HCT116 (cell line): ENCODE data around the gene ERC1. TPM values are rescaled to one million over a fixed set of nuclear protein-coding genes. Genes with fewer than 3 reads are reported as not detected.

Experiments used
- ATAC-seq: fragments of 200-7000 bp; cut with Tn5 transposase; 2 replicates; pipeline ENCODE4 v1.9.1; 2020; ENCODE audit warnings: mild to moderate bottlenecking, moderate library complexity
- BruUV-seq: library from RNA; stranded (reverse); fragments of 400-500 nt; replicated peaks from 2 replicates; lab custom pipeline; 2021; lab: Mats Ljungman, UMichigan
- CTCF ChIA-PET: fragments of 300-600 bp; sonication (Branson Sonifier 250); formaldehyde crosslinking; loops from one replicate; lab custom pipeline; 2021; ENCODE audit warnings: antibody characterized with exemption; lab: Charles Lee
- POLR2A ChIA-PET: fragments of 300-600, 350-600 bp; sonication (Branson Sonifier 250); formaldehyde crosslinking; loops from one replicate; lab custom pipeline; 2021; ENCODE audit warnings: antibody characterized with exemption; lab: Charles Lee
- RAD21 ChIA-PET, 2 experiments: fragments of 300-600 bp; sonication (Branson Sonifier 250); formaldehyde crosslinking; loops; one replicate each; lab custom pipeline; 2023; ENCODE audit warnings: low total read pairs in 2 of 2; ENCODE audit not compliant: uncharacterized antibody in 2 of 2, unreplicated experiment in 2 of 2, low non-redundant PET in 1 of 2; lab: Charles Lee
- DNase-seq: peaks from one replicate; pipeline ENCODE4 v3.0.0-alpha.2; 2010; ENCODE audit warnings: low read depth, low spot score
- H2AFZ ChIP-seq: fragments of 200-600 bp; shearing (Covaris generic), sonication (generic); 2 replicates; pipeline ENCODE4 v1.6.1; 2017; ENCODE audit warnings: low read depth, mixed run types, mixed read lengths, antibody characterized with exemption, low read length; ENCODE audit not compliant: poor library complexity, severe bottlenecking
- H3K27ac ChIP-seq: 2 replicates; pipeline ENCODE4 v1.5.1; 2012; ENCODE audit warnings: low read depth, low read length
- H3K27me3 ChIP-seq: fragments of 200-600 bp; sonication (generic); 2 replicates; pipeline ENCODE4 v1.6.1; 2016; ENCODE audit warnings: mixed run types, low read length, mixed read lengths; ENCODE audit not compliant: insufficient read depth
- H3K36me3 ChIP-seq, 2 experiments: fragments of 200-500 bp in 1 of 2; fragments of 200-600 bp in 1 of 2; sonication (Bioruptor generic) in 1 of 2; sonication (generic) in 1 of 2; 2 replicates each; pipeline versions ENCODE4 v1.5.1 to v1.6.1; 2014 to 2016; ENCODE audit warnings: low read length in 2 of 2, inconsistent platforms in 1 of 2, mixed read lengths in 1 of 2, mixed run types in 1 of 2; ENCODE audit not compliant: insufficient read depth in 2 of 2, control insufficient read depth in 1 of 2
- H3K4me1 ChIP-seq, 2 experiments: fragments of 200-600 bp in 1 of 2; sonication (generic) in 1 of 2; 2 replicates each; pipeline versions ENCODE4 v1.5.1 to v1.6.1; 2012 to 2017; ENCODE audit warnings: low read length in 2 of 2, inconsistent platforms in 1 of 2, mild to moderate bottlenecking in 1 of 2, mixed read lengths in 1 of 2, mixed run types in 1 of 2, moderate library complexity in 1 of 2; ENCODE audit not compliant: insufficient read depth in 2 of 2, control insufficient read depth in 1 of 2
- H3K4me2 ChIP-seq: fragments of 200-600 bp; sonication (generic); 2 replicates; pipeline ENCODE4 v1.6.1; 2017; ENCODE audit warnings: mixed run types, low read length, mixed read lengths
- H3K4me3 ChIP-seq, 2 experiments: fragments of 200-600 bp in 1 of 2; sonication (generic) in 1 of 2; replicated peaks in 1 of 2; 2 replicates each; pipeline ENCODE4 v1.5.1; 2011 to 2016; ENCODE audit warnings: low read length in 2 of 2, control low read depth in 1 of 2, low read depth in 1 of 2, mild to moderate bottlenecking in 1 of 2, mixed read lengths in 1 of 2, mixed run types in 1 of 2
- H3K79me2 ChIP-seq: fragments of 200-600 bp; sonication (generic); 2 replicates; pipeline ENCODE4 v1.6.1; 2017; ENCODE audit warnings: mild to moderate bottlenecking, mixed run types, low read length, moderate library complexity, mixed read lengths; ENCODE audit not compliant: insufficient read depth
- H3K9ac ChIP-seq: fragments of 200-600 bp; sonication (generic); 2 replicates; pipeline ENCODE4 v1.6.1; 2016; ENCODE audit warnings: low read length, mixed read lengths
- H3K9me2 ChIP-seq: fragments of 200-600 bp; sonication (generic), shearing (Covaris generic); 2 replicates; pipeline ENCODE4 v1.6.1; 2017; ENCODE audit warnings: mixed run types, mild to moderate bottlenecking, moderate library complexity; ENCODE audit not compliant: insufficient read depth
- H3K9me3 ChIP-seq, 2 experiments: fragments of 200-500 bp in 1 of 2; fragments of 200-600 bp in 1 of 2; sonication (Bioruptor generic) in 1 of 2; sonication (generic) in 1 of 2; 2 replicates each; pipeline ENCODE4 v1.6.1; 2014 to 2017; ENCODE audit warnings: low read length in 2 of 2, mixed read lengths in 2 of 2, inconsistent platforms in 1 of 2, low read depth in 1 of 2, mild to moderate bottlenecking in 1 of 2, mixed run types in 1 of 2, moderate library complexity in 1 of 2; ENCODE audit not compliant: control insufficient read depth in 1 of 2, insufficient read depth in 1 of 2
- H4K20me1 ChIP-seq: fragments of 200-600 bp; sonication (generic), shearing (Covaris generic); 2 replicates; pipeline ENCODE4 v1.6.1; 2017; ENCODE audit warnings: mixed run types, mild to moderate bottlenecking, moderate library complexity; ENCODE audit not compliant: insufficient read depth
- ATF3 ChIP-seq: IDR thresholded peaks from 2 replicates; pipeline ENCODE4 v1.6.1; 2012
- CBX3 ChIP-seq: IDR thresholded peaks from 2 replicates; pipeline ENCODE4 v1.6.1; 2012; ENCODE audit warnings: low read depth
- CTCF ChIP-seq, 3 experiments: fragments of 200-600 bp in 1 of 3; sonication (generic) in 1 of 3; IDR thresholded peaks in 2 of 3; conservative IDR thresholded peaks in 1 of 3; 2 replicates each; pipeline ENCODE4 v1.5.1; 2012 to 2017; ENCODE audit warnings: low read depth in 2 of 3, low read length in 2 of 3, antibody characterized with exemption in 1 of 3, borderline replicate concordance in 1 of 3, control low read depth in 1 of 3, mild to moderate bottlenecking in 1 of 3, mixed read lengths in 1 of 3, mixed run types in 1 of 3, moderate library complexity in 1 of 3; ENCODE audit not compliant: insufficient read depth in 1 of 3
- EGR1 ChIP-seq: IDR thresholded peaks from 2 replicates; pipeline ENCODE4 v1.6.1; 2012; ENCODE audit warnings: low read depth
- ELF1 ChIP-seq: IDR thresholded peaks from 2 replicates; pipeline ENCODE4 v1.6.1; 2012; ENCODE audit warnings: low read depth, borderline replicate concordance
- EZH2 ChIP-seq: fragments of 200-600 bp; sonication (generic); IDR thresholded peaks from 2 replicates; pipeline ENCODE4 v1.6.1; 2017; ENCODE audit warnings: antibody characterized with exemption, mixed run types
- FOSL1 ChIP-seq: IDR thresholded peaks from 2 replicates; pipeline ENCODE4 v1.6.1; 2012; ENCODE audit warnings: low read depth
- JUND ChIP-seq: IDR thresholded peaks from 2 replicates; pipeline ENCODE4 v1.6.1; 2012
- MAX ChIP-seq: IDR thresholded peaks from 2 replicates; pipeline ENCODE4 v1.6.1; 2012
- RAD21 ChIP-seq: IDR thresholded peaks from 2 replicates; pipeline ENCODE4 v1.6.1; 2012; ENCODE audit warnings: low read depth, mild to moderate bottlenecking
- SIN3A ChIP-seq: IDR thresholded peaks from 2 replicates; pipeline ENCODE4 v1.6.1; 2012; ENCODE audit warnings: low read depth
- SP1 ChIP-seq: IDR thresholded peaks from 2 replicates; pipeline ENCODE4 v1.6.1; 2012; ENCODE audit warnings: low read depth
- SRF ChIP-seq: IDR thresholded peaks from 2 replicates; pipeline ENCODE4 v1.6.1; 2012; ENCODE audit warnings: low read depth
- ZFX ChIP-seq: fragments of 450-650 bp; IDR thresholded peaks from 2 replicates; pipeline ENCODE4 v1.6.1; 2017
- intact Hi-C: fragments of 100-400 bp; cut with micrococcal nuclease; formaldehyde crosslinking; loops from 2 replicates; pipeline ENCODE4 v1.10.0; 2022
- total RNA-seq: library from RNA; stranded (reverse); gene quantifications from one replicate; pipeline ENCODE4 v1.2.1, GENCODE V29; 2021; ENCODE audit not compliant: unreplicated experiment

Gene ERC1
- total RNA-seq, 1 experiment from 2014 or later: 41.9 TPM

GRCh38 chr12:1293901-1294300, 302.9 kb downstream of the ERC1 start:
- Histone ChIP-seq H3K27me3 (no peaks in the 10 kb centered on the region), H3K4me2 (no peak overlapping the region), H3K27ac (no peak overlapping the region), H3K4me1 (no peaks in the 10 kb centered on the region), H2AFZ (no peak overlapping the region), H3K9me2 (no peaks in the 10 kb centered on the region), H3K4me3 (no peak overlapping the region), H3K9me3 (no peaks in the 10 kb centered on the region), H4K20me1 (no peaks in the 10 kb centered on the region), H3K9ac (no peak overlapping the region), H3K36me3 (no peaks in the 10 kb centered on the region), H3K79me2 (no peaks in the 10 kb centered on the region)
- ATAC-seq: no peak
- TF ChIP-seq JUND (no peak), SIN3A (no peak), EZH2 (no peak), CBX3 (no peak), ELF1 (no peak), SRF (no peak), MAX (no peak), ZFX (no peak), SP1 (no peak), RAD21 (no peak), EGR1 (no peak)
- no TSS peak for BruUV-seq
- ChIA-PET RAD21 (no interaction called here), CTCF (no interaction called here), POLR2A (no interaction called here)
- no peak for DNase-seq
- intact Hi-C loops: no loop called here

GRCh38 chr12:1297206-1297605, 306.2 kb downstream of the ERC1 start:
- POLR2A ChIA-PET: no interaction called here

More at GRCh38 chr12:1297206-1297605, 306.2 kb downstream of the ERC1 start:
- ChIA-PET RAD21 (interaction anchor here in 1 of 2 experiments (0.7 kb wide), 1 partner anchor 405 kb away, joined by 4 read pairs; no protein-coding TSS in a partner anchor), CTCF (no interaction called here)
- no peak overlapping the region for H2AFZ ChIP-seq
- DNase-seq (no peak), ATAC-seq (no peak)
- intact Hi-C loops: no loop called here
- H3K9ac ChIP-seq: no peak overlapping the region
- H3K27me3 ChIP-seq: no peaks in the 10 kb centered on the region
- H3K36me3 ChIP-seq: no peaks in the 10 kb centered on the region
- no peaks in the 10 kb centered on the region; a peak in 1 of 4 replicates for H3K9me3 ChIP-seq
- H3K4me3 ChIP-seq: no peak overlapping the region
- BruUV-seq: no TSS peak
- no peaks in the 10 kb centered on the region for H4K20me1 ChIP-seq
- H3K4me2 ChIP-seq: no peak overlapping the region
- no peak overlapping the region for H3K27ac ChIP-seq
- no peaks in the 10 kb centered on the region for H3K4me1 ChIP-seq
- H3K9me2 ChIP-seq: no peaks in the 10 kb centered on the region
- TF ChIP-seq JUND (no peak), FOSL1 (no peak), ELF1 (no peak), ATF3 (no peak), SRF (no peak), CBX3 (no peak), CTCF (IDR thresholded peaks at IDR 0.05 in 2 of 3, conservative IDR thresholded peaks at IDR 0.05 in 1 of 3; ENCODE audit: borderline replicate concordance in 1 of 3, insufficient read depth in 1 of 3, low read depth in 2 of 3, low read length in 2 of 3) (no peak), ZFX (no peak)
- H3K79me2 ChIP-seq: no peaks in the 10 kb centered on the region
